ENCODE results near the gene PDE6D.

DNA sequence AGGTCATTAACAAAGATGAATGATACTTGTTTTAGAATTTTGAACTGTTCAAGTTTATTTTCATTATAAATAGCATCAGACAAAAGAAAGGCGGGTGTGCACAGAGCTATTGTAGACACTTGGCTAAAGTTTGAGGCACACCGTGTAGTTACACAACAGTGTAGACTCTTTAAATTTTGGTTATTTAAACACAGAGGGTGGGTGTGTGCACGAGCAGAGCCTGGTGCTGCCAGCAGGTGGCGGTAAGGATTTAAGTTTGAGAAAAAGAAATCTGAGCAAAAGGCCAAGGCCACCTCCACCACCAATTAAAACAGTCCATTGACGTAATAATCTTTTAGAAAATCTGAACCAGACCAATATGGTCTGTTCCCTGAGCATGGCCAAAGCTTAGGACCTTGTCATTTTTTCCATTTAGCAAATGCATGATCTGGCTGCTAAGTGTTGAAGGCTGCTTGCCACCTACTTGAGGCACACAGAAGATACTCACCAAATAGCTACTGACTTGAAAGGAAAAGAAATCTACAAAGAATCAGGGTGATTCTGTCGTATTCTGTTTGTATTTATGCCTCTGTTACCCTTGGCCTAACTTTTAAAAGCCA, 19.5 kb upstream of the PDE6D start:
- TF ChIP-seq, protein P1, sequence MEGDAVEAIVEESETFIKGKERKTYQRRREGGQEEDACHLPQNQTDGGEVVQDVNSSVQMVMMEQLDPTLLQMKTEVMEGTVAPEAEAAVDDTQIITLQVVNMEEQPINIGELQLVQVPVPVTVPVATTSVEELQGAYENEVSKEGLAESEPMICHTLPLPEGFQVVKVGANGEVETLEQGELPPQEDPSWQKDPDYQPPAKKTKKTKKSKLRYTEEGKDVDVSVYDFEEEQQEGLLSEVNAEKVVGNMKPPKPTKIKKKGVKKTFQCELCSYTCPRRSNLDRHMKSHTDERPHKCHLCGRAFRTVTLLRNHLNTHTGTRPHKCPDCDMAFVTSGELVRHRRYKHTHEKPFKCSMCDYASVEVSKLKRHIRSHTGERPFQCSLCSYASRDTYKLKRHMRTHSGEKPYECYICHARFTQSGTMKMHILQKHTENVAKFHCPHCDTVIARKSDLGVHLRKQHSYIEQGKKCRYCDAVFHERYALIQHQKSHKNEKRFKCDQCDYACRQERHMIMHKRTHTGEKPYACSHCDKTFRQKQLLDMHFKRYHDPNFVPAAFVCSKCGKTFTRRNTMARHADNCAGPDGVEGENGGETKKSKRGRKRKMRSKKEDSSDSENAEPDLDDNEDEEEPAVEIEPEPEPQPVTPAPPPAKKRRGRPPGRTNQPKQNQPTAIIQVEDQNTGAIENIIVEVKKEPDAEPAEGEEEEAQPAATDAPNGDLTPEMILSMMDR (conservative IDR thresholded peaks at IDR 0.05; ENCODE audit: low read length): peak; percentile 91
- no peak for TF ChIP-seq EZH2phosphoT487 (IDR thresholded peaks at IDR 0.05; ENCODE audit: borderline replicate concordance)

All from Loucy (cell line).